Measurements from ENCODE around the gene SANBR. TPM values are rescaled to one million over a fixed set of nuclear protein-coding genes. Genes with fewer than 3 reads are reported as not detected.

The SANBR gene
- total and polyA plus RNA-seq, 2 of the 13 experiments (the other 11 are each of a cell fraction or from before 2014, with no cell fraction given): 9.8 to 20.9 TPM

DNA sequence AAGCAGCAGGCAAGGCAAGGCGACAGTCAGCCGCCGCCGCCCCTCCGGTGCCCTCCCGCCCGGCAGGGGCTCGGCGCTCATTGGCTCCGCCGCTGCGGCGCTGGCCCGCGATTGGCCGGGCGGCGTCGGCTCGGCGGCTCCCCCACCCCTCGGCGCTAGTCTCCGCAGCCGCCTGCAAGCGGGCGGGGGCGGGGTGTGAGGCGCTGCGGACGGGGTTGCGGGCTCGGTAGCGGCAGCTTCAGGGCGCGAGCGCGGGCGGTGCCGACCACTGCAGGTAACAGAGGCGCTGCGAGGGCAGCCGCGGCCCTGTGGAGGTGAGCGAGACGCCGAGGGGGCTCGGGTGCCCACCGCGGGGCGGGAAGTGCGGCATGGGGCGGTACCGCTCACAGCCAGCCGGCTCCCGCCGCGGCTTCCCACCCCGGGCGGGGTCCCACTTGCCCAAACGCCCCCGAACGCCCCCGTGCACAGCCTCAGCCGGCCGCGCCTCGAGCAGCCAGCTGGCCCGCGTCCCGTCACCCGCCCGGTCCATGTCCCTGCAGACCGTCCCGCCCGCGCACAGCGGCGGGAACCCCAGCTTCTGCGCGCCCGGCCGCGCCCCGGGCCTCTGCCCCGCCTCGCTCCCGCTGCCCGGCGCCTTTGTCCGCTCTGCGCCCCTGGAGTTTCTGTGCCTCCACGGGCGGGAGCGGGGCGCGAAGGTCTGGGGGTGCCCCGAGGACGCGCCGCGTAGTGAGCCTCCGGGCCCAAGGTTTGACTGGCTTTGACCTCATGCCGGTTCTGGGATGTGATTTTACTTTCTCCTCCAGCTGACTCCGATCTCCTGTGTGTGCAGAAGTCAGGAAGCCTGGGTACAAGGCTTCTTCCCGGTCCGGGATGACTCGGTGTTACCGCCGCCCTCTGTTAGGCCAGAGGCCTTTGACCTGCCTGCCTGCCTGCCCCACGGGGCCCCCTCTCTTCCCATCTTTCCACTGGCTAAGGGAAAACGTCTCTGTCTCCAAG is at the start of gene SANBR (continued):
- TF ChIP-seq ZNF766 (CRISPR knock-in tag; IDR thresholded peaks at IDR 0.05; ENCODE audit: borderline replicate concordance) (peak; percentile 41; the same call in 1 of the 2 replicates), IKZF5 (CRISPR knock-in tag; IDR thresholded peaks at IDR 0.05) (peak; percentile 41; the same call in 1 of the 2 replicates), ZNF891 (CRISPR knock-in tag; IDR thresholded peaks at IDR 0.05) (peak; percentile 14; the same call in 1 of the 2 replicates), ZNF160 (CRISPR knock-in tag; IDR thresholded peaks at IDR 0.05) (peak; percentile 56; the same call in 1 of the 2 replicates), ZSCAN20 (CRISPR knock-in tag; IDR thresholded peaks at IDR 0.05; ENCODE audit: borderline replicate concordance) (peak; percentile 95), ZC3H13 (CRISPR knock-in tag; IDR thresholded peaks at IDR 0.05) (peak; percentile 94), SIN3B (IDR thresholded peaks at IDR 0.05; ENCODE audit: low read length) (peak; percentile 18), KLF6 (CRISPR knock-in tag; IDR thresholded peaks at IDR 0.05) (peak; percentile 61; the same call in 1 of the 2 replicates), NFYC (CRISPR knock-in tag; IDR thresholded peaks at IDR 0.05) (peak; percentile 81), MZF1 (CRISPR knock-in tag; IDR thresholded peaks at IDR 0.05; ENCODE audit: borderline replicate concordance) (no peak), CENPX (CRISPR knock-in tag; IDR thresholded peaks at IDR 0.05) (no peak), ZNF749 (CRISPR knock-in tag; IDR thresholded peaks at IDR 0.05; ENCODE audit: borderline replicate concordance) (peak; percentile 91), STAT6 (CRISPR knock-in tag; IDR thresholded peaks at IDR 0.05; ENCODE audit: borderline replicate concordance) (no peak), ZNF468 (CRISPR knock-in tag; IDR thresholded peaks at IDR 0.05) (no peak), SP140L (CRISPR knock-in tag; IDR thresholded peaks at IDR 0.05; ENCODE audit: borderline replicate concordance) (no peak; the same call in 1 of the 2 replicates), ZNF841 (CRISPR knock-in tag; IDR thresholded peaks at IDR 0.05; ENCODE audit: borderline replicate concordance) (0 out of 2 replicates have a peak, but pooled peaks have one; percentile 64), ZNF350 (CRISPR knock-in tag; IDR thresholded peaks at IDR 0.05; ENCODE audit: borderline replicate concordance, low read depth) (peak; percentile 33; the same call in 1 of the 2 replicates), ZNF549 (CRISPR knock-in tag; IDR thresholded peaks at IDR 0.05) (no peak), HOXA5 (CRISPR knock-in tag; IDR thresholded peaks at IDR 0.05) (0 out of 2 replicates have a peak, but pooled peaks have one; percentile 53)
- TF ChIP-seq, protein P1, sequence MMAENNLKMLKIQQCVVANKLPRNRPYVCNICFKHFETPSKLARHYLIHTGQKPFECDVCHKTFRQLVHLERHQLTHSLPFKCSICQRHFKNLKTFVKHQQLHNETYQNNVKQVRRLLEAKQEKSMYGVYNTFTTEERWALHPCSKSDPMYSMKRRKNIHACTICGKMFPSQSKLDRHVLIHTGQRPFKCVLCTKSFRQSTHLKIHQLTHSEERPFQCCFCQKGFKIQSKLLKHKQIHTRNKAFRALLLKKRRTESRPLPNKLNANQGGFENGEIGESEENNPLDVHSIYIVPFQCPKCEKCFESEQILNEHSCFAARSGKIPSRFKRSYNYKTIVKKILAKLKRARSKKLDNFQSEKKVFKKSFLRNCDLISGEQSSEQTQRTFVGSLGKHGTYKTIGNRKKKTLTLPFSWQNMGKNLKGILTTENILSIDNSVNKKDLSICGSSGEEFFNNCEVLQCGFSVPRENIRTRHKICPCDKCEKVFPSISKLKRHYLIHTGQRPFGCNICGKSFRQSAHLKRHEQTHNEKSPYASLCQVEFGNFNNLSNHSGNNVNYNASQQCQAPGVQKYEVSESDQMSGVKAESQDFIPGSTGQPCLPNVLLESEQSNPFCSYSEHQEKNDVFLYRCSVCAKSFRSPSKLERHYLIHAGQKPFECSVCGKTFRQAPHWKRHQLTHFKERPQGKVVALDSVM (CRISPR knock-in tag; IDR thresholded peaks at IDR 0.05): peak; percentile 11; the same call in 1 of the 2 replicates
- TF ChIP-seq, protein P2, sequence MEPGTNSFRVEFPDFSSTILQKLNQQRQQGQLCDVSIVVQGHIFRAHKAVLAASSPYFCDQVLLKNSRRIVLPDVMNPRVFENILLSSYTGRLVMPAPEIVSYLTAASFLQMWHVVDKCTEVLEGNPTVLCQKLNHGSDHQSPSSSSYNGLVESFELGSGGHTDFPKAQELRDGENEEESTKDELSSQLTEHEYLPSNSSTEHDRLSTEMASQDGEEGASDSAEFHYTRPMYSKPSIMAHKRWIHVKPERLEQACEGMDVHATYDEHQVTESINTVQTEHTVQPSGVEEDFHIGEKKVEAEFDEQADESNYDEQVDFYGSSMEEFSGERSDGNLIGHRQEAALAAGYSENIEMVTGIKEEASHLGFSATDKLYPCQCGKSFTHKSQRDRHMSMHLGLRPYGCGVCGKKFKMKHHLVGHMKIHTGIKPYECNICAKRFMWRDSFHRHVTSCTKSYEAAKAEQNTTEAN (CRISPR knock-in tag; conservative IDR thresholded peaks at IDR 0.05): peak; percentile 90; the same call in 1 of the 2 replicates
